GM18861 (cell line): ENCODE results near the gene TMUB2.
"Not testable (repeated sequence)": the region's sequence is repeated elsewhere in the genome, so short reads cannot be mapped to it uniquely, and the experiment has no call there.

Experiments used
- ATAC-seq: cut with Tn5 transposase; IDR thresholded peaks from one replicate; pipeline ENCODE4 v1.9.1; 2021; ENCODE audit not compliant: unreplicated experiment

TMUB2 gene

DNA sequence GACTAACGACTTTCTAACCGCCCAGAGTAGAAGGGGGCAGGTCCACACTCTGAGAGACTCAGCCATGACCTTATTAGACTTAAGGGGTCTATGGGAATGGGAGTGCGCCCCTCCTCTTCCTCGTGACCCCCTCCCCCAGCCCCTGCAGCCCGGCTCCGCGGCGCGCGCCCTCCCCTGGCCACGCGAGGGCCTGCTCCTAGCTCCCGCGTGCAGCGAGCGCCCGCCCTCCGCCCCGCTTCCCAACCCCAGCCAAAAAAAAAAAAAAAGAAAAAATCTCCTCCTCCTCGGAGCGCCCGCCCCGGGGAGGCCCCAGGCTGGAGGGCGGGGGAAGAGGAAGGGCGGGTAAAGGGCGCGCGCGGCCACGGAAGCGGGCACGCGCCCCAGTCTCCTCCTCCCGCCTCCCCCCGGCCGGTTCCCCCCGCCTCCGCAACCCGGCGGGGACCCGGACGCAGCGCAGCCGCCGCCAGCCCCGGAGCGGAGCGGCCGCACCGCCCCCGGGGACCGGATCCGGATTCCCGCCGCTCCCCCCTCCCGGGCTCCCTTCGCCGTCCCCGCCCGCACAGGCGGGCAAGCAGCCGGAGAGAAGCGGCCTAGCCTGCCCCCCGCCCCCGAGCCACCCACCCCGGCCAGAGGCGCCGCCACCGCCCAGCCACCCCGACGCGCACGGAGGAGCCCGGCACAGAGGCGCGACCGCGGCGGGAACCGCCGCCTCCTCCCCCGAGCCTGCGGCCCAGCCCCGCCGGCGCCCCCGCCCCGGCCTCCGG lies 31.8 kb downstream of the TMUB2 start:
- ATAC-seq = no peak

DNA sequence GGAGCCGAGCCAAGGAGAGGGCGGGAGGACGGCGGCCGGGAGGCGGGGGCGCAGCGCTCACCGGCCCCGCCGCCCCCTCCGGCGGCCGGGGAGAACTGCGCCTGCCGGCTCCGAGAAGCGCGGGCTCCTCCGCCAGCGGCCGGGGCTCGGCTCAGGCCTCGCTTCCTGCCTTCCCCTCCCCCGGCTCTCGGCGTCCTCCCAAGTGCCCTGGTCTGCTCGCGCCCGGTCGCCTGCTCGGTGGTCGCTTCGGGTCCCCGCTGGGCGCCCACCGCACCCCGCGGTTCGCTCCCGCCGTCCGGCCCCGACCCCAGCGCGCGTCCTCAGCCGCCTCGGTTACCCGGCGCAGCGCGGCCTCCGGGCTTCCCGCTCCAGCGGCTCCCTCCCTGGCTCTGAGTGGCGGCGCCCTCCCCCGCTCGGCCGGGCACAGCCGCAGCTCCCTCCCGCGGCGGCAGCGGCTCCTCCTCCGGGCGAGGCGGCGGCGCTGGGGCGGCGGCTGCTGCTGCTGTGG lies 32.4 kb downstream of the TMUB2 start:
- ATAC-seq = no peak

DNA sequence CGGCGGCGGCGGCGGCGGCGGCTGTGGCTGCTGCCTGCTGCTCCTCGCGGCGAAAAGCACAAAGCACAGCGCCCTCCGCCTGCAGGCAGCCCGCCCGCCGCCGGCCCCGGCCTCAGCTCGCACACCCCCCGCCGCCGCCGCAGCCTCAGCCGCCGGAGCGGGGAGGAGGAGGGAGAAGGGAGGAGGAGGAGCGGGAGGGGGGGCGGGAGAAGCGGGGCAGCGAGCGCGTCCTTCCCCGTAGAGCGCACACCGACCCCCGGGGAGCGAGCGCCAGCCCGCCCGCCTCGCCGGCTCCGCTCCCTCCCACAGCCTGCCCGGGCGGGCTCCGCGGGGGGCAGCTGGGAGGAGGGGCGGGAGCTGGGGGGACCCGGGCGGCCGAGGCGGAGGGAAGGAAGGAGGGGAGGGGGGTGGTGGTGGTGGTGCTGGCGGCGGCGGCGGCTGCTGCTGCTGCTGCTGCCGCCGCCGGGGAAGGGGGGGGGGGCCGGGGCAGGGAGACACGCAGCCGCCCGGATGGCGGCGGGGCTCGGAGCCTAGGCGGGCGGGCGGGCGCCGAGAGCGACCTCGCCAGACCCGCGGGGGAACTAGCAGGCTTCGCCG lies 32.9 kb downstream of the TMUB2 start, which contains the start of gene UBTF:
UBTF (minus strand) TSS at position 60 of the 597 bp plus-strand sequence. CDS start 1,446 bp downstream, outside the sequence.
- ATAC-seq = no peak

DNA sequence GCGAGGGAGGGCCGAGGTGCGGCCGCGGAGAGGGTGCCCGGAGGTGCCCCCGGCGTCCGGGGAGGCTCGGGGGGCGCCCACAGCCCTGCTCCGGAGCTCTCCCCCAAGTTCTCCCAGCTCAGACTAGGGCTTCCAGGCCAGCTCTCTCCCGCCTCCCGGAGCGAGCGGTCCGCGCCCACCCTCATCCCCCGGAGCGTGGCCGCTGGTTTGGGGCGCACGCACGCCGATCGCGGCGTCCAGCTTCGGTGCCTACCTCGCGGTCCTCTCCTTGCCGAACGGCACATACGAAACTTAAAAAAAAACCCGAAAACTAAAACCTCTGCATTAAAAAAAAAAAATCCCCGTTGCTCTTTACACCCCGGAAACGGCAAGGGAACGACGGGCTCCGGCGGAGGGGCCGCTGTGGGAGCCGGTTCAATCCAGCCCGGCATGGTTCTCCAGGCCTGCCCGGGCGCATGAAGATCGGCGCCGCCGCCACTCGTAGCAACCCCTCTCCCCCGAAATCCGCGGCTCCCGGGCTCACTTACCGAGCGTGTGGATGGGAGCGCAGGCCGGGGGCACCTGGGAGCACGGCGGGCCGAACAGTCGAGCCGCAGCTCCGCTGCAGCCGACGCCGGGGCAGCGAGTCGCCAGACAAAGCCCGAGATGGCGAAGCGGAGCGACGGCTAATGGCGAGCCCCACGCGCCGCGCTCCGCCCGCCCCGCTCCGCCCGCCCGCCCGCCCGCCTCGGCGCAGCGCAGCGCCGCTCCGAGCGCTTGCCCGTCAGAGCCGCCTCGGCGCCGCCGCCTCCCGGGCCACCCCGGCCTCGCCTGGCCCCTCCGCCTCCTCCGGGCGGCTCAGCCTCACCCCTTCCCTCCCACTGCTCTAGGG lies 33.7 kb downstream of the TMUB2 start:
- ATAC-seq = no peak

DNA sequence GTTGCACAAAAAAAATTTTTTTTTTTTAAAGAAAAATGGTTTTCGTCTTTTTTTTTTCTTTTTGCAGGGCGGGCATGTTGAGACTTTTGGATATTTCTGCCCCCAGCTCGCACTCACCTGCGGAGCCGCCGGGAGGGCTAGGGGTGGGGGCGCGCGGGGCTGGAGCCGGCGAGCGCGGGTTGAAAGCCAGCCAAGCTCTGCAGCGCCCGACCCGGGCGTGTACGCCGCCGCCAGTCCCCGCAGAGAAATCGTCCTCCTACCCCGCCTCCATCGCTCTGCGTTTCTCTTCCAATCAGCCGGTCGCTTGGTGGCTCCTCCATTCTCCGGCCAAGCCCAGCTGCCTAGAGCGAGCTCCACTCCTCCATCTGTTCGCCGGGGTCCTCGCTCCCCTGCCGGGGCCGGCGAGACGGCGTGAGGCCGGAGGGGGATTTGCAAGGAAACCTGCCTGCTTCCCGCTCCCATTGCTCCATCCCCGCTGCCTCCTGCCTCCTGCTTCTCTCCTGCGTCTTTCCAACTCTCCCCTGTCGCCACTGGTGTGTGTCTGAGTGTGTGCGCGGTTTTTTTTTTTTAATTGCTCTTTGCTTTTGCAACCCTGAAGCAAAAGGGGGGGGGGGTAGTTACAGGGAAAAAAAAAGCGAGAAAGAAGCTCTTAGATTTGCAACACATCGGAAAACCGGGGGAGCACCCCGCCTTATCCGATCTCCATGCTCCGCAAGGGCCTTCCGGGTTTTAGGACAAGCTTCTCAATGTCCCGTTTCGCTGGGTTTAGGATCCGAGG lies 34.5 kb downstream of the TMUB2 start:
- ATAC-seq = no peak

DNA sequence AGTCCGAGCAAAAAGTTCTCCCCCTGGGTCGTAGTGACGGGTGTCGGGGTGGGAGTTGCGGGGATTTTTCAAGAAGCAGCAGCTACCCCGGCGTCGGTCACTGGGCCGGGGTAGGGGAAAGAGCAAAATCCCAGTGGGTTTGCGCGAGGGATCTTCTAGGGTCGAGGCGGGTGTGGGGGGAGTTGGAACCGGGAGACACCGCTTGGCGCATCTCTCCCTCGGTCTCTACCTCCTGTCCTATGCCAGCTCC lies 35.0 kb downstream of the TMUB2 start:
- no peak for ATAC-seq

DNA sequence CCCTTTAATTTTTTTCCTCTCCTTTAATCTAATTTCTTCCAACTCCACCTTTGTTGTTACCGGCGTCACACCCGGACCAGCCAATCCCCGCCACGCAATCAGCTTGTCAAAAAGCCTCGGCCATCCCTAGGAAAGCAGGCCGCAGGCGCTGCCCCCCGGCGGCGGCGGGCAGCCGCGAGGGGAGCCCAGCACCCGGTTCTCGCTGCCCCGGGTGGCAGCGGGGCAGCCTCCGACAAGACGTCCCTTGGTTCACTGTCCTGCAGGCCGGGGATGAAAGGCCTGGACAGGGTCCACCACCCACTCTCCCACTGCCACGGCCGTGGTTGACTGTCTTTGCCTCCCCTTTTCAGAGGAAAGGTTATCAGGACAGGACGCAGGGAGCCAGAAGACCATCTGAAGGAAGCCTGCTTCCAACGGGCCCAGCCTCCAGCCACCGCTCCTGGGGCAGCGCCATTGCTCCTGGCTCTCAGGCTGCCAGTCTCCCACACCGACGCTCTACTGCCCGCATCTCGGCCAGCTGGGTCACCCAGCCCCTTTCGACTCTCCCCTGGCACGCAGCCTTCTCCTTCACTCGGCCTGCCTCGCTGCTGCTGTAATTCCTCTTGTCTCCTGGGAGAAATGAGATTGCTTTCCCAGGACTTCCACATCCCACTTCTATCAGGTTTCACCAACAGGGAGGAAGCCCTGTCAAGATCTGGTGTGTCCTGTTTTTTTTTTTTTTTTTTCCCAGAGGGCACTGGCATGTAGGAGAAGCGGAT lies 35.5 kb downstream of the TMUB2 start:
- no peak for ATAC-seq

DNA sequence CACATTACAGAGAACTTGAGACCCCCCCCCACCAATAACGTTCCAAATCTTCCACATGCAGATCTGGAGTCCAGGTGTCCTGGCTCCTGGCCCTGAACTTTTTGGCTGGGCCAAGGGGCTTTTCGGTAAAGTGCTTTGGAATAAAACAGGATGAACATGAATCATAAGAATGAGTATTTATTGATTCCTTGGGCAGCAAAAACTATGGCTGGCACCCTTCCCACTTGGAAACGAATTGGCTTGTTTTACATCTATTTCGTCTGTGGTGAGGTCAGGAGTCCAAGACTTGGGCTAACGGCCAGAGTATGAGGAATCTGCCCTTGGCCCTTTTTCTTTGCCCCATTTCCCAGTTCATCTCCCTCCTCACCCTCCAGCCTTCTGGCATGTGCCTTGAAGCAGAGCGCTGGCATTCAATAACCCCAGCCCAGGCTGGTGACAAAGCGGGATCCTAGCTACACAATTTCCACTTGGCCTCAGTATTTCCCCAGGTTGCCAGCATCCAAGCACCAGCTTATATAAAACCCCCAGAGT lies 36.8 kb downstream of the TMUB2 start:
- no peak for ATAC-seq

DNA sequence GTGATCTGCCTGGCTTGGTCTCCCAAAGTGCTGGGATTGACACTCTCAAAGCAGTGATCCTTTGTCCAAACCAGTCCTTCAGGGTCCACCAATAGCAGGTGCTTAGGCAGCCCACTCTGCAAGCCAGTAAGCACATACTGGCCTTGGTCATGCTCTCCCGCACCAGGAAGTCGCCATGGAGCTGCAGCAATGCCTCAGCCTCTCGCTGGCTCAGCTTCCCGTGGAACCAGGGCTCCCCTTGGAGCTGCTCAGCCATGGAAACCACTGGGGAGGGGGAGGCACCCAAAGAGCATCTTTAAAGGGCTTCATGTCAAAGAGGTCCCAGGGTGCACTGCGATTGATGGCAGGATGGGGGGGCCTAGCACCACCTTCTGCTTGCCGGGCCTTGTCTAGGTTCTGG lies 42.3 kb downstream of the TMUB2 start:
- no peak for ATAC-seq

DNA sequence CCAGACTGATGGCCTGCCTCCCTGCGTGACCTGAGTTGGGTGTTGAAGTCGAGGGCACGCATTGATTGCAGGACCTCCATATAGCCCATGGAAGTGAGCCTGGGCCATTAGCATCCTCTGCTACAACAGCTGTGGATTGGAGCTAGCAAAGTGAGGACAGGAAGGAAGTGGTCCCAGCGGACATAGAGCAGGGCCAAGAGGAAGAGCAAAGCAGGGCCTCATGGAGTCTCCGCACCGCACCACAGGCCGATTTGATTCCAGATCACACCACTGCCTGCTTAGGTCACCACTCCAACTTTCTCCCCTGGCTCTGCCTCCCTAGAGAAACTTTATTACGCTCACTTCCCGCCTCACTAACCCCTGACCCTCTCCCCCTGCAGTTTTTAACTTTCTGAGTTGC lies 43.4 kb downstream of the TMUB2 start:
- ATAC-seq = no peak

DNA sequence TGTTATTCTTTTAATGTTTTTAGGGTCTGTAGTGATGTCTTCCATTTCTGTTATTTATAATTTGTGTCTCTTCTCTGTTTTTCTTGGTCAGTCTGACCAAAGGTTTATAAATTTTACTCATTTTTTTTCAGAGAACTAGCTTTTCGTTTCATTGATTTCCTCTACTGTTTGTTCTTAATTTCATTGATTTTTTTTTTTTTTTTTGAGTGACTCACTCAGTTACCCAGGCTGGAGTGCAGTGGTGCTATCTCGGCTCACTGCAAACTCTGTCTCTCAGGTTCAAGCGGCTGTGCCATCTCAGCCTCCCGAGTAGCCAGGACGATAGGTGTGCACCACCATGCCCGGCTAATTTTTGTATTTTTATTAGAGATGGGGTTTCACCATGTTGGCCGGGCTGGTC lies 45.3 kb downstream of the TMUB2 start:
- ATAC-seq = no peak

DNA sequence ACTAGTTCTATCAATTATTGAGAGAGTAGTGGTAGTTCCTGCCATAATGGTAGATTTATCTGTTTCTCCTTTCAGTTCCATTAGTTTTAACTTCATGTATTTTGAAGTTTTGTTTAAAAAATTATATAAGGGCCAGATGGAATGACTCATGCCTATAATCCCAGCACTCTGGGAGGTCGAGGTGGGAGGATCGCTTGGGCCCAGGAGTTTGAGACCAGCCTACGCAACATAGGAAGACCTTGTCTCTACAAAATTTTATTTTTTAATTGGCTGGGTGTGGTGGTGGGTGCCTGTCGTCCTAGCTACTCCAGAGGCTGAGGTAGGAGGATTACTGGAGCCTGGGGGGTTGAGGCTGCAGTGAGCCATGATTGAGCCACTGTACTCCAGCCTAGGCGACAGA lies 46.8 kb downstream of the TMUB2 start:
- no peak for ATAC-seq

DNA sequence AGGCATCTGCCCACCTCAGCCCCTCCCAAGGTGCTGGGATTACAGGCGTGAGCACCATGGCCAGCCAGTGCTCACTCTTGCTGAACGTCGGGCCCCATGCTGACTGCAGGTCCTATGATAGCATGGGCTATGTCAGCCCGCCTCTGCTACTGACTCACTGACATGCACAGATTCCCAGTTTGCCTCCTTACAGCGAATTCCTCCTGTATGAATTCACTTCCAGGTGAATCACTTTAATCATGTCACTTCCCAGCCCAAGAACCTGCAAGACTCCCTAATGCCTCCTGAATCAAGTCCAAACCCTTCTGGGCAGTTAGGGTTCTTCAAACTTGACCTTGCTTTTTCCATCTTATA lies 48.8 kb downstream of the TMUB2 start:
- no peak for ATAC-seq

DNA sequence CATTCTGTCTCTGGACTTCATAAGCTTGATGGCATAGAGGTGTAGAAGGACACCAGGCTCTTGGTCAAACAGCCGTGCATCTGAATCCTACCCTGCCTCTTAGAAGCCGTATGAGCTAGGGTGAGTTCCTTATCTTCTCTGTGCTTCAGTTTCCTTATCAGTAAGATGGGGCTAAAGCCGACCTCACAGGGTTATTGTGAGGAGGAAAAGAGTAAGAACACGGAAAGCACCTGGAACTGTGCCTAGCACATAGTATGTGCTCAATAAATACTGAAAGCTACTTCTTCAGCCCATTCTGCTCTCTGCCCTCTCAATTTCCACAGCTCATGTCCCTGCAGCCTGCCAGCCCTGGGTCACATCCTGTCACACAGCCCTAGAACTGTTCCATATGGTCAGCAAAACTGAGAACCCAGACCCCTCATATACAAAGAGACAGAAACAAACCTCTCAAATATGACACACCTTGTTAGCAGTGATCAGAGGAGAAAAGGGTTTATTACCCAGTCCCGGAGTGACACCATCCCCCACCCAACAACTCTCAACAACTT lies 49.7 kb downstream of the TMUB2 start:
- no peak for ATAC-seq

DNA sequence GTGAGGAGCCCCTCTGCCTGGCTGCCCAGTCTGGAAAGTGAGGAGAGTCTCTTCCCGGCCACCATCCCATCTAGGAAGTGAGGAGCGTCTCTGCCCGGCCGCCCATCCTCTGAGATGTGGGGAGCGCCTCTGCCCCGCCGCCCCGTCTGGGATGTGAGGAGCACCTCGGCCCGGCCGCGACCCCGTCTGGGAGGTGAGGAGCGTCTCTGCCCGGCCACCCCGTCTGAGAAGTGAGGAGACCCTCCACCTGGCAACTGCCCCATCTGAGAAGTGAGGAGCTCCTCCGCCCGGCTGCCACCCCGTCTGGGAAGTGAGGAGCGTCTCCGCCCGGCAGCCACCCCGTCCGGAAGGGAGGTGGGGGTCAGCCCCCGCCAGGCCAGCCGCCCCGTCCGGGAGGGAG lies 51.1 kb downstream of the TMUB2 start:
- not testable (repeated sequence) for ATAC-seq

DNA sequence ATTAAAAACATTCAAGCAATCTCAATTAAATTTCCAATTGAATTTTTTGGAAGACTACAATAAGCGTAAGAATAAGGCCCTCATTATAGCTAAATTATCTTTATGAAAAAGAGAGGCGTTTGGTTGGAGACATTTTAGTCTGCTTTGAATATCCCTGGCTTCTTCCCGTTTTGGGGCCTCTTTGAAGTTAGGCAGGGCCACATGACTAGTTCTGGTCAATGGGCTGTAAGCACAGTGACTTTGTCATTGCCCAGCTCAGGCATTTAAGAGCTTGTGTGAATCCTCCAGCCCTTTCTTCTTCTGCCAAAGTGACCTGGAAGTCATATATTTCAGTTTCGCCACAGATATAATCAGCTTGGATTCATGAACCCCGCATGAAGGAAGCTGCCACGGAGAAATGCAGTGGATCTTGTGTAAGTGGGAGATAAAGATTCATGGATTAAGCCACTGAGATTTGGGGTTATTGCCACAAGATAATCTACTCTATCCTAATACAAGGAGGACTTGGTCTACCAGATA lies 54.4 kb downstream of the TMUB2 start:
- no peak for ATAC-seq
